Measurements from ENCODE around the gene ANAPC10.

DNA sequence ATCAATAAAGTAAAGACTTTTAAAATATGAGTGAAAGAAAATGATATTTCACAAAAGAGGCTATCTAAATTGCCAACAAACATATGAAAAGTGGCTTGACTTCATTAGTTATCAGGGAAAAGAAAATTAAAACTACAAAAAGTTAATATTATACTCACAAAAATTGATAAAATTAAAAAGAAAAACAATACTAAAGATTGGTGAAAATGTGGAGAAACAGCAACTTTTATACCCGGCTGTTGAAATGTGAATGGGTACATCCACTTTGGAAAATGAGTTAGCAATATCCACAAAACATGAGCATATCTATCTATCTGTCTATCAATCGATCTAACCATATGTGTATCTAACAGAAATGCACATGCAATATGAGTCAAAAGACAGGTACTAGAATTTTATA, 122.3 kb downstream of the ANAPC10 start:
- no peak for TF ChIP-seq EZH2 (IDR thresholded peaks at IDR 0.05; ENCODE audit: insufficient read depth, poor library complexity, severe bottlenecking)
- TF ChIP-seq EZH2phosphoT487 (IDR thresholded peaks at IDR 0.05; ENCODE audit: insufficient read depth, low read depth), result no peak

All from GM23248 (cell line).